GM23338 (cell line): ENCODE data around the gene SLC22A5. TPM values are rescaled to one million over a fixed set of nuclear protein-coding genes. Genes with fewer than 3 reads are reported as not detected.

Experiments used
- ATAC-seq: fragments of 200-7000 bp; cut with Tn5 transposase; 3 replicates; pipeline ENCODE4 v1.9.1; 2020
- DNase-seq: peaks from one replicate; pipeline ENCODE4 v3.0.0-alpha.2; 2015; ENCODE audit warnings: low spot score
- H2AFZ ChIP-seq: fragments of 200-600 bp; sonication (generic); 2 replicates; pipeline ENCODE4 v1.8.0; 2016; ENCODE audit warnings: antibody characterized with exemption, mild to moderate bottlenecking, moderate library complexity
- H3F3A ChIP-seq: fragments of 200-600 bp; sonication (generic); replicated peaks from 2 replicates; pipeline ENCODE4 v1.8.0; 2017; ENCODE audit warnings: antibody characterized with exemption, mixed run types, low read depth
- H3K27ac ChIP-seq: fragments of 200-600 bp; sonication (generic); 2 replicates; pipeline ENCODE4 v1.6.1; 2016; ENCODE audit warnings: low read depth
- H3K27me3 ChIP-seq: fragments of 200-600 bp; sonication (generic); 2 replicates; pipeline ENCODE4 v1.8.0; 2016; ENCODE audit warnings: mild to moderate bottlenecking, mixed run types, moderate library complexity; ENCODE audit not compliant: insufficient read depth
- H3K36me3 ChIP-seq: fragments of 200-600 bp; sonication (generic); 2 replicates; pipeline ENCODE4 v1.8.0; 2016; ENCODE audit warnings: mild to moderate bottlenecking; ENCODE audit not compliant: insufficient read depth
- H3K4me1 ChIP-seq: fragments of 200-600 bp; sonication (generic); 2 replicates; pipeline ENCODE4 v1.8.0; 2016; ENCODE audit warnings: mild to moderate bottlenecking, moderate library complexity; ENCODE audit not compliant: insufficient read depth
- H3K4me2 ChIP-seq: fragments of 200-600 bp; sonication (generic); 2 replicates; pipeline ENCODE4 v1.7.1; 2017; ENCODE audit warnings: mixed run types
- H3K4me3 ChIP-seq: fragments of 200-600 bp; sonication (generic); 2 replicates; pipeline ENCODE4 v1.6.1; 2016; ENCODE audit warnings: mixed run types
- H3K79me2 ChIP-seq: fragments of 200-600 bp; sonication (generic); replicated peaks from 2 replicates; pipeline ENCODE4 v1.8.0; 2017; ENCODE audit warnings: mild to moderate bottlenecking; ENCODE audit not compliant: insufficient read depth
- H3K9me2 ChIP-seq: fragments of 200-600 bp; sonication (generic); 2 replicates; pipeline ENCODE4 v1.8.0; 2017; ENCODE audit not compliant: insufficient read depth
- H4K20me1 ChIP-seq: fragments of 200-600 bp; sonication (generic); replicated peaks from 2 replicates; pipeline ENCODE4 v1.8.0; 2017; ENCODE audit warnings: mild to moderate bottlenecking; ENCODE audit not compliant: insufficient read depth
- H3K27ac Mint-ChIP-seq: 2 replicates; pipeline ENCODE4 v1.8.0; 2020; ENCODE audit warnings: inconsistent platforms, mild to moderate bottlenecking, moderate library complexity, mixed read lengths
- H3K27me3 Mint-ChIP-seq: 3 replicates; pipeline ENCODE4 v1.8.0; 2022; ENCODE audit warnings: low read depth, mild to moderate bottlenecking, moderate library complexity, mixed read lengths, inconsistent platforms; ENCODE audit not compliant: insufficient read depth, poor library complexity
- H3K36me3 Mint-ChIP-seq: 3 replicates; pipeline ENCODE4 v1.8.0; 2021; ENCODE audit warnings: low read depth, mild to moderate bottlenecking, inconsistent platforms, moderate library complexity, mixed read lengths
- H3K4me1 Mint-ChIP-seq: 3 replicates; pipeline ENCODE4 v1.8.0; 2020; ENCODE audit warnings: mild to moderate bottlenecking, inconsistent platforms, mixed read lengths
- H3K4me3 Mint-ChIP-seq: 3 replicates; pipeline ENCODE4 v1.8.0; 2021; ENCODE audit warnings: moderate library complexity, mild to moderate bottlenecking, inconsistent platforms, mixed read lengths
- H3K9me3 Mint-ChIP-seq: 3 replicates; pipeline ENCODE4 v1.8.0; 2020; ENCODE audit warnings: moderate library complexity, mild to moderate bottlenecking, inconsistent platforms, mixed read lengths
- CREB1 ChIP-seq: fragments of 250-450 bp; sonication (Bioruptor Pico); IDR thresholded peaks from 2 replicates; pipeline ENCODE4 v1.5.0; 2020; ENCODE audit warnings: low read depth, mild to moderate bottlenecking, moderate library complexity
- ETS1 ChIP-seq: IDR thresholded peaks from 2 replicates; pipeline ENCODE4 v1.6.1; 2016; ENCODE audit warnings: antibody characterized with exemption
- EZH2 ChIP-seq: fragments of 200-600 bp; sonication (generic); IDR thresholded peaks from one replicate; pipeline ENCODE4 v1.8.0; 2017; ENCODE audit warnings: antibody characterized with exemption, mild to moderate bottlenecking, low read depth; ENCODE audit not compliant: unreplicated experiment
- NANOG ChIP-seq: IDR thresholded peaks from 2 replicates; pipeline ENCODE4 v1.6.1; 2016; ENCODE audit warnings: antibody characterized with exemption, borderline replicate concordance
- POLR2AphosphoS5 ChIP-seq: IDR thresholded peaks from 2 replicates; pipeline ENCODE4 v1.6.1; 2016; ENCODE audit warnings: antibody characterized with exemption, low read depth
- STAT1 ChIP-seq: IDR thresholded peaks from one replicate; pipeline ENCODE4 v1.6.1; 2016; ENCODE audit warnings: antibody characterized with exemption; ENCODE audit not compliant: unreplicated experiment
- ZNF114 ChIP-seq: fragments of 250-450 bp; sonication (Bioruptor Pico); IDR thresholded peaks from 2 replicates; pipeline ENCODE4 v1.5.0; 2020; ENCODE audit warnings: mild to moderate bottlenecking, moderate library complexity
- ZNF331 ChIP-seq: fragments of 250-450 bp; sonication (Bioruptor Pico); IDR thresholded peaks from 2 replicates; pipeline ENCODE4 v1.5.0; 2020; ENCODE audit warnings: low read depth, mild to moderate bottlenecking, moderate library complexity
- polyA plus RNA-seq: library from polyadenylated mRNA; unstranded; fragments of >200 nt; fragmentation: Nextera tagmentation; extraction: Ambion mirVana; gene quantifications from 2 replicates; pipeline ENCODE4 v1.2.1, GENCODE V29; 2016
- total RNA-seq: library from RNA; depleted of rRNA; stranded (reverse); fragments of >200 nt; shearing (Covaris generic); gene quantifications from 2 replicates; pipeline ENCODE4 v1.2.3, GENCODE V29; 2014
- TF ChIP-seq, protein P1 (sequence below): fragments of 250-450 bp; sonication (Bioruptor Pico); IDR thresholded peaks from 2 replicates; pipeline ENCODE4 v1.5.0; 2020; ENCODE audit warnings: mild to moderate bottlenecking, moderate library complexity

Gene SLC22A5
- total and polyA plus RNA-seq, 2 experiments from 2014 or later, result 1.9 to 2.4 TPM

- TF ChIP-seq, protein P1, sequence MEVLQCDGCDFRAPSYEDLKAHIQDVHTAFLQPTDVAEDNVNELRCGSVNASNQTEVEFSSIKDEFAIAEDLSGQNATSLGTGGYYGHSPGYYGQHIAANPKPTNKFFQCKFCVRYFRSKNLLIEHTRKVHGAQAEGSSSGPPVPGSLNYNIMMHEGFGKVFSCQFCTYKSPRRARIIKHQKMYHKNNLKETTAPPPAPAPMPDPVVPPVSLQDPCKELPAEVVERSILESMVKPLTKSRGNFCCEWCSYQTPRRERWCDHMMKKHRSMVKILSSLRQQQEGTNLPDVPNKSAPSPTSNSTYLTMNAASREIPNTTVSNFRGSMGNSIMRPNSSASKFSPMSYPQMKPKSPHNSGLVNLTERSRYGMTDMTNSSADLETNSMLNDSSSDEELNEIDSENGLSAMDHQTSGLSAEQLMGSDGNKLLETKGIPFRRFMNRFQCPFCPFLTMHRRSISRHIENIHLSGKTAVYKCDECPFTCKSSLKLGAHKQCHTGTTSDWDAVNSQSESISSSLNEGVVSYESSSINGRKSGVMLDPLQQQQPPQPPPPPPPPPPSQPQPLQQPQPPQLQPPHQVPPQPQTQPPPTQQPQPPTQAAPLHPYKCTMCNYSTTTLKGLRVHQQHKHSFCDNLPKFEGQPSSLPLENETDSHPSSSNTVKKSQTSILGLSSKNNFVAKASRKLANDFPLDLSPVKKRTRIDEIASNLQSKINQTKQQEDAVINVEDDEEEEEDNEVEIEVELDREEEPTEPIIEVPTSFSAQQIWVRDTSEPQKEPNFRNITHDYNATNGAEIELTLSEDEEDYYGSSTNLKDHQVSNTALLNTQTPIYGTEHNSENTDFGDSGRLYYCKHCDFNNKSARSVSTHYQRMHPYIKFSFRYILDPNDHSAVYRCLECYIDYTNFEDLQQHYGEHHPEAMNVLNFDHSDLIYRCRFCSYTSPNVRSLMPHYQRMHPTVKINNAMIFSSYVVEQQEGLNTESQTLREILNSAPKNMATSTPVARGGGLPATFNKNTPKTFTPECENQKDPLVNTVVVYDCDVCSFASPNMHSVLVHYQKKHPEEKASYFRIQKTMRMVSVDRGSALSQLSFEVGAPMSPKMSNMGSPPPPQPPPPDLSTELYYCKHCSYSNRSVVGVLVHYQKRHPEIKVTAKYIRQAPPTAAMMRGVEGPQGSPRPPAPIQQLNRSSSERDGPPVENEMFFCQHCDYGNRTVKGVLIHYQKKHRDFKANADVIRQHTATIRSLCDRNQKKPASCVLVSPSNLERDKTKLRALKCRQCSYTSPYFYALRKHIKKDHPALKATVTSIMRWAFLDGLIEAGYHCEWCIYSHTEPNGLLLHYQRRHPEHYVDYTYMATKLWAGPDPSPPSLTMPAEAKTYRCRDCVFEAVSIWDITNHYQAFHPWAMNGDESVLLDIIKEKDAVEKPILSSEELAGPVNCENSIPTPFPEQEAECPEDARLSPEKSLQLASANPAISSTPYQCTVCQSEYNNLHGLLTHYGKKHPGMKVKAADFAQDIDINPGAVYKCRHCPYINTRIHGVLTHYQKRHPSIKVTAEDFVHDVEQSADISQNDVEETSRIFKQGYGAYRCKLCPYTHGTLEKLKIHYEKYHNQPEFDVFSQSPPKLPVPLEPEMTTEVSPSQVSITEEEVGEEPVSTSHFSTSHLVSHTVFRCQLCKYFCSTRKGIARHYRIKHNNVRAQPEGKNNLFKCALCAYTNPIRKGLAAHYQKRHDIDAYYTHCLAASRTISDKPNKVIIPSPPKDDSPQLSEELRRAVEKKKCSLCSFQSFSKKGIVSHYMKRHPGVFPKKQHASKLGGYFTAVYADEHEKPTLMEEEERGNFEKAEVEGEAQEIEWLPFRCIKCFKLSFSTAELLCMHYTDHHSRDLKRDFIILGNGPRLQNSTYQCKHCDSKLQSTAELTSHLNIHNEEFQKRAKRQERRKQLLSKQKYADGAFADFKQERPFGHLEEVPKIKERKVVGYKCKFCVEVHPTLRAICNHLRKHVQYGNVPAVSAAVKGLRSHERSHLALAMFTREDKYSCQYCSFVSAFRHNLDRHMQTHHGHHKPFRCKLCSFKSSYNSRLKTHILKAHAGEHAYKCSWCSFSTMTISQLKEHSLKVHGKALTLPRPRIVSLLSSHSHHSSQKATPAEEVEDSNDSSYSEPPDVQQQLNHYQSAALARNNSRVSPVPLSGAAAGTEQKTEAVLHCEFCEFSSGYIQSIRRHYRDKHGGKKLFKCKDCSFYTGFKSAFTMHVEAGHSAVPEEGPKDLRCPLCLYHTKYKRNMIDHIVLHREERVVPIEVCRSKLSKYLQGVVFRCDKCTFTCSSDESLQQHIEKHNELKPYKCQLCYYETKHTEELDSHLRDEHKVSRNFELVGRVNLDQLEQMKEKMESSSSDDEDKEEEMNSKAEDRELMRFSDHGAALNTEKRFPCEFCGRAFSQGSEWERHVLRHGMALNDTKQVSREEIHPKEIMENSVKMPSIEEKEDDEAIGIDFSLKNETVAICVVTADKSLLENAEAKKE (CRISPR knock-in tag), result no peak
- TF ChIP-seq POLR2AphosphoS5 (no peak), NANOG (no peak), ZNF114 (no peak)
Measured at GRCh38 chr5:132334812-132335211, 34.7 kb upstream of the SLC22A5 start (continued).

GRCh38 chr5:132335402-132335801 is 34.1 kb upstream of the SLC22A5 start:
- no peak for DNase-seq
- peaks cover 1% of the 10 kb centered on the region for H3K27me3 Mint-ChIP-seq
- Histone ChIP-seq H3F3A (no peaks in the 10 kb centered on the region), H3K4me3 (no peak overlapping the region), H3K9me2 (no peaks in the 10 kb centered on the region), H3K27ac (no peak overlapping the region), H3K36me3 (no peaks in the 10 kb centered on the region), H3K4me2 (no peak overlapping the region), H3K79me2 (no peaks in the 10 kb centered on the region), H3K4me1 (0 out of 2 replicates have a peak, but pooled peaks cover 3% of the 10 kb centered on the region), H4K20me1 (no peaks in the 10 kb centered on the region), H3K27me3 (no peaks in the 10 kb centered on the region), H2AFZ (no peak overlapping the region)
- H3K4me3 Mint-ChIP-seq, result no peak overlapping the region
- H3K36me3 Mint-ChIP-seq, result peaks cover 10% of the 10 kb centered on the region; the same call in 1 of the 3 replicates
- H3K4me1 Mint-ChIP-seq, result peaks cover 23% of the 10 kb centered on the region; the same call in 2 of the 3 replicates
- H3K27ac Mint-ChIP-seq, result no peak overlapping the region
- no peak for ATAC-seq
- H3K9me3 Mint-ChIP-seq, result peaks cover 12% of the 10 kb centered on the region
- TF ChIP-seq ZNF331 (no peak), CREB1 (no peak), NANOG (no peak), STAT1 (no peak), EZH2 (no peak), ETS1 (no peak)
- TF ChIP-seq, protein P1 (CRISPR knock-in tag), result no peak
